HK-2 (cell line): Measurements from ENCODE around the gene PPP4R3A.
"Not testable (repeated sequence)": the region's sequence is repeated elsewhere in the genome, so short reads cannot be mapped to it uniquely, and the experiment has no call there.

Experiments used
- DNase-seq: peaks from one replicate; pipeline ENCODE4 v3.0.0-alpha.2; 2018; ENCODE audit not compliant: unreplicated experiment

The PPP4R3A gene

DNA sequence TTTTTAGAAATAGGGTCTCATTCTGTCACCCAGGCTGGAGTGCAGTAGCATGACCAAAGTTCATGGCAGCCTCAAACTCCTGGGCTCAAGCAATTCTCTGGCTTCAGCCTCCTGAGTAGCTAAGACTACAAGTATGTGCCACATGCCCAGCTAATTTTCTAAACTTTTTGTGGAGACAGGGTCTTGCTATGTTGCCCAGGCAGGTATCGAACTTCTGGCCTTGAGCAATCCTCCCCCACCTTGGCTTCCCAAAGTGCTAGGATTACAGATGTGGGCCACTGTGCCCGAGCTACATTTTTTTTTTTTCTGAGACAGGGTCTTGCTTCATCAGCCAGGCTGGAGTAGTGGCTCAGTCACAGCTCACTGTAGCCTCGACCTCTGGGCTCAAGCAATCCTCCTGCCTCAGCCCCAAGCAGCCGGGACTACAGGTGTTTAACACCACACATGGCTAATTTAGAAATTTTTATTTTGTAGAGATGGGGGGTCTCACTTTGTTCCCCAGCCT, 7.1 kb downstream of the PPP4R3A start:
- DNase-seq: no peak

DNA sequence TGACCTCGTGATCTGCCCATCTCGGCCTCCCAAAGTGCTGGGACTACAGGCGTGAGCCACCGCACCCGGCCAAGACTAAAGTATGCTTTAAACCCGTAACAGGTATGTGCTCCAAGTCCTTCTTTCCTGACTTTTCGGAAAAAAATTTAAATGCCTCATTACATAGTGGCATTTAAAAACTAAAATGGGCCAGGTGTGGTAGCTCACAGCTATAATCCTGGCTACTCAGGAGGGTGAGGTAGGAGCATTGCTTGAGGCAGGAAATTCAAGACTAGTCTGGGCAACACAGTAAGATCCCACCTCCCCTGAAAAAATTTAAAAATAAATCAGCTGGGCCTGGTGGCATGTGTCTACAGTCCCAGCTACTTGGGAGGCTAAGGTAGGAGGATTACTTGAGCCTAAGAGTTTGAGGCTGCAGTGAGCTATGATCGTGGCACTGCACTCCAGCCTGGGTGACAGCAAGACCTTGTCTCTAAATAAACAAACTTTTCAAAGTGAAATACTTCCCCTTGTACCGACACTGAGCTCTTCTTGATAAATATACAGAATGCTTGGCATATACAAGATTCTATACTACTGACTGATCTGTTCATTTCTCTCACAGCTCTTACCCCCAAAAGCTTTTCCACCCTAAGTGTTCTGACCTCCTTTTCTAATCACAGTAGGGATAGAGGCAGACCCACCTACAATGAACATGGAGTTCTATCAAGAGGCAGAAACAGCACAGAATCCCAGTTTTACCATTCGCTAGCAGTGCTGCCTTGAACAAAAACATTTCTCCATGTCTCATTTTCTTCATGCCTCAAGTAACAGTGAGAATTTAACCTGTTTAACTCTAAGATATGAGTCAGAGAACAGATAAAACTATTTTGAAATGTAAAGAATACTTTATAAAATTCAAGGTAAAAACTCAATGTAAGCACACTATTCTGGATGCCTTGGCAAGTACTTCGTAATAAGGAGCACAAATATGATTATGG, 7.9 kb downstream of the PPP4R3A start:
- DNase-seq: no peak

DNA sequence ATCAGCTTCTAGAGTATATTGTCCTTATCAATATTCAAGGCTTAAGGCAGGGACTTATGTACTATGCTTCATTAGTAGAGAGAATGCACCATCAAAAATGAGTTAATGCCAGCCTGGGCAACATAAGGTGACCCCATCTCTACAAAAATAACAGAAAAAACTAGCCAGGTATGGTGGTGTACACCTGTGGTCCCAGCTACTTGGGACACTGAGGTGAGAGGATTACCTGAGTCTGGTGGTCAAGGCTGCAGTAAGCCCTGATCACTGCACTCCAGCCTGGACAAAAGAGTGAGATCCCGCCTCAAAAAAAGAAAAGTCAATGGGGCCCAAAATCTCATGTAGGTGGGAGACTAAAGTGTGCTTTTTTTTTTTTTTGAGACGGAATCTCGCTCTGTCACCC, 8.8 kb downstream of the PPP4R3A start:
- no peak for DNase-seq

- no peak for DNase-seq
Measured at GRCh38 chr14:91496790-91497189, 13.3 kb downstream of the PPP4R3A start.

GRCh38 chr14:91494392-91495065, 15.6 kb downstream of the PPP4R3A start:
- not testable (repeated sequence) for DNase-seq

DNA sequence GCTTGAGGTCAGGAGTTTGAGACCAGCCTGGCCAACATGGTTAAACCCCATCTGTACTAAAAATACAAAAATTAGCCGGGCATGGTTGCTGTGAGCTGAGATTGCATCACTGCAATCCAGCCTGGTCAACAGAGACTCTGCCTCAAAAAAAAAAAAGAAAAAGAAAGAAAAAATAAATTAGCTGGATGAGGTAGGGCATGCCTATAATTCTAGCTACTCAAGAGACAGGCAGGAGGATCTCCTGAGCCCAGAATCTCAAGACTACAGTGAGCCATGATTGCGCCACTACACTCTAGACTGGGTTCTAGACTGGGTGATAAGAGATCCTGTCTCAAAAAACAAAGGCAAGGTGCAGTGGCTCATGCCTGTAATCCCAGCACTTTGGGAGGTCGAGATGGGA, 16.9 kb downstream of the PPP4R3A start:
- DNase-seq: no peak

GRCh38 chr14:91484744-91485143, 25.4 kb downstream of the PPP4R3A start:
- no peak for DNase-seq

GRCh38 chr14:91484186-91484585, 25.9 kb downstream of the PPP4R3A start:
- no peak for DNase-seq

DNA sequence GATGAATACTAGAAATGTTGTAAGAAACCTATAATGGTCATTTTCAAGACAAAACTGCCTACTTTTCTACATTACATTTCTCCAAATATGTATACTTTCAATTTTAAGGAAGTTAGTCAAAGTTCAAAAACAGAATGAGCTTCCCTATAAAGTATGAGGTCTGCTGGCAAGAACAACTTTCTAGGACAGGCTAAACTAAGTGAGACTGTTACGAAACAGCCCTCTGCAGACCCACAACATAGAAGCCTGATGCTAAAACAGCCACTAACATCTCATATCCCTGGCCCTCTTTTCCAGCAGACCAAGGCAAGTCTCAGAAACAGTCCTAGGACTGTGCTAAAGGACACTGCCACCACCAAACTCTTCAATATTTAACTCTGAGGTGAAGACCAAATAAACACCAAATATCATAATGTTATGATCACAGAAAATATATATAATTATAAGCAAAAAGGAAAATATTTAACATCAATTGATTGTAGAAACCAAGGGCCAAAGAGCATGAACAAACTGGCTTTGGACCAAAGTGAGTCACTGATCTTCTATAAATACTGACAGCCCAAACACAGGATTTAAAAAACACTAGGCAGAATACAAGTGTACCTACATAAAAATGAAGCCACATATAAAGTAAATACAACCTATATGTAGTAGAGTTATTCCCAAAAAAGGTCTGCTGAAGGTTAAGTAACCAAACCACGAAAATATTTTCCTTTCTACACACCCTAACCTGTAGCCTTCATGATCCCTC, 27.7 kb downstream of the PPP4R3A start:
- no peak for DNase-seq

GRCh38 chr14:91477388-91477787, 32.7 kb downstream of the PPP4R3A start:
- no peak for DNase-seq

DNA sequence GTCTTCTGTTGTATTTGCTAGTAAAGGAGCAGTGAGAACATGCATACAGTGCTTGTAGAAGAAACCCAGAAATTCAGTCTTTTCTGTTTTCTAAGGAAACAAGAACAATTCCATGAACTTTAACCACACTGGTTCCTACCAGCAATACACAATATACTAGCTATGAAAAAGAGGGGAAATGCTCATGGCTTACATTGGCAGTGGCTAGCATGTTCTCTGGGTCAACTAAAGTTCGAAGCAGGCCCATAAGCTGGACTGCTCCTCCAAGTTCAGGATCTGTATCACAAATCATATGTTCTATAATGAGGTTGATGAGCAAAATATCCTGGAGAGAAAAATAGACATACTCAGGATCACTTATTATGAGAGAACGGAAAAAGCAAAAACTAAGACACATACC, 37.1 kb downstream of the PPP4R3A start:
- DNase-seq: no peak

DNA sequence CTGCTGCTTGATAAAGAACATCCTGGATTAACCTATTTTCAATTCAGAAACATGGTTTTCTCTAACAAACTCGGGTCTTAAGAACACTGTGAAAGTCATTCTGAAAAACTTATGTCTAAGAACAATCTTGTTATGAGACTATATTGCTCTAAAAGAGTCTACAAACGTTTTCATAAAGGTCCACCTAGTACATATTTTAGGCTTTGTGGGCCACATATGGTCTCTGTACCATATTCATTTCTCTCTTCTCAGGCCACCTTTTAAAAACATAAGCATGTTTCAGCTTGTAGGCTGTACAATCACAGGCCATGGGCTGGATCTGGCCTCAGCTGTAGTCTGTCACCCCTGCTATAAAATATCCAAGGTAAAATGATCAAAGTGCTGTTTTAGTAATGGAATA, 39.9 kb downstream of the PPP4R3A start:
- DNase-seq: no peak

DNA sequence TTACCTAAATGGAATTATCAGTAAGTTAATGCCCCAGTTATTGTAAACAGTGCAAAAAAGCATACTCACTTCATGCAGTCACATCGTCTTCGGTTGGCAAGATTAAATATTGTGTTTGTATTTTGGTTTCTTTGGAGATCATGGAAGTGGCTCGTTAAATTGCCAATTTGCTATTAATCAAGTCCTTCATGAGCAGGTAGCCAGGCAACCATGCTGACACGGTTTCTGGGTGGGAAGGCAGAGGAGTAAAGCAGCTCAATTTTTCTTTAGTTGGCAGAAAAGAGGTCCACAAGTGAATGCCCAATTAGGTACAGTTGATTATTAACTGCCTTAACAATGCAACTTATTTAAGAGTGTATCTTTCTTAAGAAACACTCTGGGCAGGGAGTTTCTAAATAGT, 43.9 kb downstream of the PPP4R3A start:
- no peak for DNase-seq

DNA sequence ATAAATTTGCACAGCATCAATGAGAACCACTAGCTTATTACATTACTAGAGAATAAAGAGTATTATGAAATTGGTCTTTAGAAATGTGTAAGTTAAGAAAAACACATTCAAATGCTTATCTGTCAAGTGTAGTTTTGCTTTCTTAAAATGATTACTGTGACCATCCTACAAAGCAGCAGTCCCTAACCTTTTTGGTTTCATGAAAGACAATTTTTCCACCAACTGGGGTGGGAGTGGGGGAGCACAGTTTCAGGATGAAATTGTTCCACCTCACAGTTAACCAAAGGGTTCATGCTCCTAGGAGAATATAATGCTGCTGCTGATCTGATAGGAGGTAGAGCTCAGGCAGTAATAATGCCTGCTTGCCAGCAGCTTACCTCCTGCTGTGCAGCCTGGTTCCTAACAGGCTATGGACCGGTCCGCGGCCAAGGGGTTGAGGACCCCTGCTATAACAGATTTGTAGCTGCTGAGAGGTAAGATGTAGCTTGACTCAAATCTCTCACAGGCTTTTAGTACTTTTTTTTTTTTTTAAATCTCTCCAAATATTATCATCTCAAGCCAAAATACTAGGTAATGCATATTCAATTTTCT, 45.4 kb downstream of the PPP4R3A start:
- no peak for DNase-seq

GRCh38 chr14:91458612-91459011, 51.5 kb downstream of the PPP4R3A start:
- DNase-seq: no peak

- DNase-seq: no peak
Measured at GRCh38 chr14:91456283-91456682, 53.8 kb downstream of the PPP4R3A start.

GRCh38 chr14:91454580-91454979, 55.5 kb downstream of the PPP4R3A start:
- no peak for DNase-seq

GRCh38 chr14:91454155-91454554, 56.0 kb downstream of the PPP4R3A start:
- DNase-seq: no peak

DNA sequence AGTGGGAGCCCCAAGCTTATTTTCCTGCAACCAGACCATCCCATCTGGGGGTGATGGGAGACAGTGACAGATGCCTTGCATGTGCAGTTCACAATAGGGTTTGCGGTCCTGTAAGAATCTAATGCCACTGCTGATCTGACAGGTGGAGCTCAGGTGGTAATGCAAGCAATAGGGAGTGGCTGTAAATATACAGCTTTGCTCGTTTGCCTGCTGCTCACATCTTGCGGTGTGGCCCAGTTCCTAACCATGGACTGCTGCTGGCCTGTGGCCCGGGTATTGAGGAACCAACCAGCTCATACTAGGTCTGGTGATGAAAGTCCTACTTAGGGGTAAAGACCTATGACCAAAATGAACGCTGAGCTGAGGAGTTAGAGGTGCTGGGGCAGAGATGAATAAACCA, 56.4 kb downstream of the PPP4R3A start:
- peak; percentile 6 for DNase-seq

GRCh38 chr14:91444335-91445020, 65.6 kb downstream of the PPP4R3A start:
- DNase-seq: no peak

GRCh38 chr14:91439345-91439744, 70.8 kb downstream of the PPP4R3A start:
- DNase-seq: no peak
